ENCODE data around the gene PIM3.

The PIM3 gene

DNA sequence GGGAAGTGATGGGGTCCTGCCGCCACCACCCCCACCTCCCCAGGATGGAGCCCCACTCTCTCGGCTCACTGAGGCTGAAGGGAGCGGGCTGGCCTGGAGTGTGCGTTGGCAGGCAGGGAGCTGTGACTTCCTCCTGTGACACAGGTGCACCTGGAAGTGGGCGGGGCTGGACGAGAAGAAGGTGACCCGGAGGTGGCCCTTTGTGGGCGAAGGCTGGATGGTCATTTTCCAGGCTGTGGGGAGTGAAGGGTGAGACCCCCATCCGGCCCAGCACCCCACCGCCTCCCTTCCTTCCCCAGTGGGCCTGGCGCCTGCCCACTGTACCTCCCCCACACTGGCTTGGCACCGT lies 36.7 kb downstream of the PIM3 start:
- Histone ChIP-seq H3K36me3 (ENCODE audit: insufficient read depth, low read length) (no peaks in the 10 kb centered on the region), H3K9me3 (ENCODE audit: control insufficient read depth, insufficient read depth, low read length) (no peaks in the 10 kb centered on the region), H3K9ac (ENCODE audit: low read depth, low read length) (no peak overlapping the region), H3K4me1 (ENCODE audit: insufficient read depth, low read length) (no peaks in the 10 kb centered on the region; the same call in 1 of the 2 replicates)

DNA sequence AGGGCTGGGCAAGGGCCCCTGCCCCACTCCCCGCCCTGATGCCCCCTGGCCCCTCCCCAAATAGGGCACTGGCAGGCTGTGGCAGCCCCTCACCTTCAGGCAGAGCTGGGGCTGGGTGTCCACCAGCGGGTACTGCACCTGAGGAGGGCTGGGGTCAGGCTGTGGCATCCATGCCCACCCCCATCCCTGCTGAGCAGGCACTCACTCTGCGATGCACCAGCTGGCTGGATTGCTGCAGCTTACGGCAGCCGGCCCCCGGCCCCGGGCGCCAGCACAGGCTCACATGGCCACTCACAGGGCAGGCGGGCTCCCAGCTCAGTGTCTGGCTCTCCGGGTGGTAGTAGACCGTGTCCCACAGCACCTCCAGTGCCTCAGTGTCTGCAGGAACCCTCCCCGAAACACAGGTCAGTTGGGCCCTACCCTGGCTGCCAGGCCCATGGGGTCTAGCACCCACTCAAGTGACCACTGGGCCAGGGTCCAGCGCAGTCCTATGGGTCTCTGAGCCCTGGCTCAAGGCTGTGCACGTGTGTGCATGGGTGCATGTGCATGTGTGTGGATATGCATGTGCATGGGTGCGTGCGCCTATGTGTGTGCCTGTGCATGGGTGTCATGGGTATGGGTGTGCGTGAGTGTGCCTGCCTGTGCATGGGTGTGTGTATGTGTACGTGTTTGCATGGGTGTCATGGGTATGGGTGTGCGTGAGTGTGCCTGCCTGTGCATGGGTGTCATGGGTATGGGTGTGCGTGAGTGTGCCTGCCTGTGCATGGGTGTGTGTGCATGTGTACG lies 37.6 kb downstream of the PIM3 start:
- no peaks in the 10 kb centered on the region for H3K9me3 ChIP-seq (ENCODE audit: control insufficient read depth, insufficient read depth, low read length)
- no peaks in the 10 kb centered on the region for H3K36me3 ChIP-seq (ENCODE audit: insufficient read depth, low read length)
- H3K4me1 ChIP-seq (ENCODE audit: insufficient read depth, low read length) = no peaks in the 10 kb centered on the region; the same call in 1 of the 2 replicates
- no peak overlapping the region for H3K9ac ChIP-seq (ENCODE audit: low read depth, low read length)

DNA sequence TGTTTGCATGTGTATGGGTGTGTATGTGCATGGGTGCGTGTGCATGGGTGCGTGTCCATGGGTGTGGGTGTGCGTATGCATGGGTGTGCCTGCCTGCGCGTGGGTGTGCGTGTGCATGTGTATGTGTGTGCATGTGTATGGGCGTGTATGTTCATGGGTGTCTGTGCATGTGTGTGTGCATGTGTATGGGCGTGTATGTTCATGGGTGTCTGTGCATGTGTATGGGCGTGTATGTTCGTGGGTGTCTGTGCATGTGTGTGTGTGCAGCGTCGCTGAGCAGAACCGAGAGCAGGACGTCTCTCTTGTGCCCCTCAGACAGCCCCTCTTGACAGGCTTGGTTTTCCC lies 38.1 kb downstream of the PIM3 start:
- Histone ChIP-seq H3K36me3 (ENCODE audit: insufficient read depth, low read length) (no peaks in the 10 kb centered on the region), H3K9me3 (ENCODE audit: control insufficient read depth, insufficient read depth, low read length) (no peaks in the 10 kb centered on the region), H3K4me1 (ENCODE audit: insufficient read depth, low read length) (no peaks in the 10 kb centered on the region; the same call in 1 of the 2 replicates), H3K9ac (ENCODE audit: low read depth, low read length) (no peak overlapping the region)

DNA sequence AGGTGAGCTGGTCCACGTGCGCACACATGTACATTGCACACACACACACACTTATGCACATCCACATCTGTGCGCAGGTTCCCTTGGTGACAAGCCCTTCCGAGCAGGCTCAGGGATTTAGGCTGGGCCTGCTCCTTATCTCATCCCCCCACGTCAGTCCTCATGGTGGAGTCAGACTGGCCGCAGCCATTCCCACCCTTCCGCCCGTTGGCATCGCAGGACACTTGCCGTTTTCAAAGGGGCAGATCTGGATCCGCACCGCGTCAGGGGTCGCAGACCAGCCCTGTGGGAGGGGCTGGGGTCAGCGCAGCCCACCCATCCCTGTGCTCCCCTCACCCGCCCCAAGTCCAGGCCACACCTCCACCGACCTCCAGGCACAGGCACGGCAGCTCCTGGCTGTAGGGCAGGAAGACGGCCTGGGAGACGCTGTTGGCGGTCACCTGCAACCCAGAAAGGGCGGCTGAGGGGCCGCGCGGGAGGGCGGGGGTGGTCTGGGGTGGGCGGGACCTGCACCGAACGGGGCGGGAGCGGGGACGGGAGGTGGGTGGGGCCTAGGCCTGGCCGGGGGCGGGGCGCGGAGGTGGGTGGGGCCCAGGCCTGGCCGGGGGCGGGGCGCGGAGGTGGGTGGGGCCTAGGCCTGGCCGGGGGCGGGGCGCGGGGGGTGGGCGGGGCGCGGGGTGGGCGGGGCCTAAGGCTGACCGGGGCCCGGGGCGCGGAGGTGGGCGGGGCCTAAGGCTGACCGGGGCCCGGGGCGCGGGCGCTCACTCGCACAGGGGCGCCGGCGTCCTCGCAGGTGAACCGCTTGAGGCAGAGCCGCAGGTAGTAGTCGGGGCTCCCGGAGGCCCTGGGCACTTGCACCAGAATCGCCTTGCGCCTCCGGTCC lies 38.7 kb downstream of the PIM3 start:
- H3K36me3 ChIP-seq (ENCODE audit: insufficient read depth, low read length) = no peaks in the 10 kb centered on the region
- H3K4me1 ChIP-seq (ENCODE audit: insufficient read depth, low read length) = no peaks in the 10 kb centered on the region; the same call in 1 of the 2 replicates
- H3K9me3 ChIP-seq (ENCODE audit: control insufficient read depth, insufficient read depth, low read length) = no peaks in the 10 kb centered on the region
- H3K9ac ChIP-seq (ENCODE audit: low read depth, low read length) = peak overlapping the region; percentile 53

DNA sequence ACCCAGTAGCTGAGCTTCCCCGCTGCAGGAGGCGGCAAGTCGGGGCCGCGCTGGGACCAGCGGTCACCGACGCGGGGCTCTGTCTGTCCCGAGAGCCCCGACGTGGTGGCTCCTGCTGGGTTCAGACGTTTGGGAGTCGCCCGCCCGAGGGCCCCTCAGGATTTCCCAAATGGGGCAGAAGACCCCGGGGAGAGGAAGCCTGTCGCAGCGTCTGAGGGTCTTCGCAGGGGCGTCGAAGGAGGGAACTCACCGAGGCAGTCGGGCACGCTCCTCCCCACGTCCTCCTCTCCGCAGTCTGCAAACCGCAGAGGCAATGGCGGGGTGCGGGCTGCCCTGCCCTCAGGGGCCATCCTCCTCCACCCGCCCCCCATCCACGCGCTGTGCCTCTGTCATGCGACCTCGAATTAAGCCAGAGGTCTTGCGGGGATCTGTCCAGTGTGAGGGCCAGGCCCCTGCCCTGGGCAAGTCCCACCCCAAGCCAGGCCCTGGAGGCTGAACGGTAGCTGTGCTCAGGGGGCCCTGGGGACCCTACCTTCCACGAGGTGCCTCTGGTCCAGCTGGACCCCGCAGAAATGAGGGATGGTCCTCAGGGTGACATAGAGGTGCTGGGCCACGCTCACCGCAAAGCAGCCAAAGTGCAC lies 39.5 kb downstream of the PIM3 start:
- Histone ChIP-seq H3K9me3 (ENCODE audit: control insufficient read depth, insufficient read depth, low read length) (no peaks in the 10 kb centered on the region), H3K9ac (ENCODE audit: low read depth, low read length) (peak overlapping the region; percentile 53), H3K36me3 (ENCODE audit: insufficient read depth, low read length) (no peaks in the 10 kb centered on the region), H3K4me1 (ENCODE audit: insufficient read depth, low read length) (no peaks in the 10 kb centered on the region; the same call in 1 of the 2 replicates)

DNA sequence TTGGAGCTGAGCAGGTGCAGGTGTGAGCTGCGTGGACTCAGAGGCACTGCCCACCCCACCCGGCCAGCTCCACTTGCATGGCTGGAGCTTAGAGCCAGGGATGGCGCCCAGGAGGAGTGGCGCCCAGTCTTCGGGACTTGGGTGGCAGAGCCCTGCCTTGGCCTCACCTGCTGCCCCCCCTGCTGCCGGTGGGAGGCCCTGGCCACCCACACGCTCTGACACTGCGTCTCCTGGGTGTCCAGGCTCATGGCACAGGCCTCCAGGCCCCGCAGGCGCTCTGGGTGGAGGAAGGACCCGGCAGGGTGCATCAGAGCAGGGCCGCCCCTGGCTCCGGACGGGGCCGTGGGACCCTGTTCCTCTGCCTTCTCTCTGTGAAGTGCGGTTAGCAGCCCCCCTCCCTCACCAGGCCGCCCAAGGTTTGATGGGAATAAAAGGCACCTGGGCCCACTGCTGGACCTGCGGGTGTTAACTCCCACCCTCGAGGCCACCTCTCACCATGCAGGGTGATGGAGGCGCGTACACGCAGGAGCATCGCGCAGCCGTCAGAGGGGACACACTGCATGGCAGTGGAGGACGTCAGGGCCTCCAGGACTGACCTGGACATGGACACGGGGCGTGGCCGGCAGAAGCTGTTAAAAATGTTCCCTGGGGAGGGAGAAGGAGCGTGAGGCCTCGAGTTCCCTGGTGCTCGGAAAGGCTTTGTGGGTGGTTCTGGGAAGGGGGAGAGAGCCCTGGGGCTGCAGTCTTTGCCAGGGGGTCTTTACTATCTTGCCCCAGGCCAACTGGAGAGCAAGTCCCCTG lies 40.2 kb downstream of the PIM3 start:
- no peaks in the 10 kb centered on the region for H3K36me3 ChIP-seq (ENCODE audit: insufficient read depth, low read length)
- H3K9ac ChIP-seq (ENCODE audit: low read depth, low read length) = no peak overlapping the region
- no peaks in the 10 kb centered on the region; the same call in 1 of the 2 replicates for H3K4me1 ChIP-seq (ENCODE audit: insufficient read depth, low read length)
- no peaks in the 10 kb centered on the region for H3K9me3 ChIP-seq (ENCODE audit: control insufficient read depth, insufficient read depth, low read length)

DNA sequence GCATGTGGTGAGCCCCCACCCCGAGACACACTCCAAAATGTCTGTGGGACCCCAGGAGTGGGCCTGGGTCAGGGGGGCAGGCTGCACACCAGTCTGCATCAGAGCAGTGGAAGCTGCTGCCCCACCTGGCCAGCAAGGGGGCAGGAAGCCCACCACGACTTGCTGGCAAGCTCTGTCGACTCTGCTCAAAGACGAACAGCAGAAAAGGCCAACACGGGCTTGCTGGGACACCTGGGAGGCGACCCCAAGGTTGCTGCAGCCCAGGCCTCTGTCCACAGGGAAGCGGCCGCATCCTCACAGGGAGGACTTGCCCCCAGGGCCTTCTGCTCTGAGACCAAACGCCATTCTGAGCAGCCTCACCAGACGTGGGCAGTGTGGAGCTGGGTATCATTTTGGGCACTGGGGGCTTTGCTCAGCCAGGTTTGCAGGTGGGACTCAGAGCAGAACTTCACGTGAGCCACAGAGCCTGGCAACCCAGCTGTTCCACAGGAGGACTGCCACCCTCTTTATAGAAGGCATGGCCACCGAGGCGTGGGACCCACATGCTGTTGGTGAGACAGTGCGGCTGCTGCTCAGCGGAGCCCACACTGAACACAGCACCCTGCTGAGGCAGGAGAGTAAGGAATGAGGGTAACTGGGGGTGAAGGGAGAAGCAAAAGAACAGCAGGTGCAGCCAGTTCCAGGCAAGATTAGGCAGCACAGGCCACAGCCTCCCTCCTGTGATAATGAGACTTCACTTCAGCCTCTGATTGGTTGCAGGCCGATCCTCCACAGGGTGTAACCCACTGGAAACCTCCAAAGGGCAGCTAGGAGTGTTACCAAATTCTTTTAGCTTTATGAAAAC lies 41.0 kb downstream of the PIM3 start:
- Histone ChIP-seq H3K9me3 (ENCODE audit: control insufficient read depth, insufficient read depth, low read length) (no peaks in the 10 kb centered on the region), H3K4me1 (ENCODE audit: insufficient read depth, low read length) (no peaks in the 10 kb centered on the region; the same call in 1 of the 2 replicates), H3K9ac (ENCODE audit: low read depth, low read length) (no peak overlapping the region), H3K36me3 (ENCODE audit: insufficient read depth, low read length) (no peaks in the 10 kb centered on the region)

DNA sequence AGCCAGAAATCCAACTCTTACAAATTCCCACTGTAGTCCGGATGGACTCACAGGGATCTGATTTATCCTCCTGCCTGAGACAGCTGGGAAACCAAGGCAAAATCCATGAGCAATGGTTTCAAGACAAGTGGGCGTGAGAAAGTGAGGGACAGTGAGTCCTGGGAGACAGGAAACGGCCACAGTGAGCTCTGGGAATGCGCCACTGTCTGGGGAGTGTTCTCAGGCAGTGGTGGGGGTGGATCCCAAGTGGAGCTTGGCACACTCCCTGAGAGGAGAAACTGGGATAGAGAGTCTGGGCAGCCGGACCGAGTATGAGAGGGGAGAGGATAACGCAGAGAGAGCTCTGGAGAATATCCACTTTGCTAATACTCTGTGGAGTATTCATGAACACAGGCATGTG lies 42.2 kb downstream of the PIM3 start:
- Histone ChIP-seq H3K4me1 (ENCODE audit: insufficient read depth, low read length) (peaks cover under 1% of the 10 kb centered on the region; the same call in 1 of the 2 replicates), H3K9me3 (ENCODE audit: control insufficient read depth, insufficient read depth, low read length) (no peaks in the 10 kb centered on the region), H3K9ac (ENCODE audit: low read depth, low read length) (no peak overlapping the region), H3K36me3 (ENCODE audit: insufficient read depth, low read length) (no peaks in the 10 kb centered on the region)

DNA sequence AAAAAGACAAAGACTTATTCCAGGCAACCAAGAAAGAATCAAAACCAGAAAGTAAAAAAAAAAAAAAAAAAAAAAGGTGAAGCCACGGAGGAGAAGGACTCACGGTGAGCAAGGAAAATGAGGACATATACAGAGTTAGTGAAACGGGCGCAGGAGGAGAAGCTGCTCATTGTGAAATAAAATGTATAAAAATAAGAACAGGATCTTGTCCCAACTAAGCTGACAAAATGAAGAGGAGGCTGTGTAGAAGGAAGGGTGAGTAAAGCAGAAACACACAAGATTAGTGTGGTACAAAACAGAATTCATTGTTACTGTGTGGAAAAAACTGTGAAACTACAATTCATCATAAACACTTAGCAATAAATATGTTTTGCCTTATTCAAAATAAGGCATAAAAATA lies 44.3 kb downstream of the PIM3 start:
- H3K36me3 ChIP-seq (ENCODE audit: insufficient read depth, low read length) = no peaks in the 10 kb centered on the region
- H3K4me1 ChIP-seq (ENCODE audit: insufficient read depth, low read length) = 0 out of 2 replicates have a peak, but pooled peaks cover 2% of the 10 kb centered on the region
- H3K9me3 ChIP-seq (ENCODE audit: control insufficient read depth, insufficient read depth, low read length) = no peaks in the 10 kb centered on the region
- no peak overlapping the region for H3K9ac ChIP-seq (ENCODE audit: low read depth, low read length)

DNA sequence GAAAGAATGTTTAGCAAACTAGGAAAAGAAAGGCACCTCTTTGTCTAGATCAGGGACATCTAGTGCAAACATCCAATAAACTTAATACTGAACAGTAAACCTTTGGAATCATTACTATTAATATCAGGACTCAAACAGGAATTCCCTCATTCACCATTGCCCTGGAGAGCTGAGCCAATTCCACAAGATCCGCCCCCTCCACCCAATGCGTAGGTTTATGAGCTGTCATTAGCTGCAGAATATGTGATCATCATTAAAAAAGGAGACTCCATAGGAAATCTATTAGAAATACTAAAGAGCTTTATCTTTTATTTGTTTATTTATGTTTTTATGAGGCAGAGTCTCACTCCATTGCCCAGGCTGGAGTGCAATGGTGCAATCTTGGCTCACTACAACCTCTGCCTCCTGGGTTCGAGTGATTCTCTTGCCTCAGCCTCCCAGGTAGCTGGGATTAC lies 46.5 kb downstream of the PIM3 start:
- Histone ChIP-seq H3K36me3 (ENCODE audit: insufficient read depth, low read length) (no peaks in the 10 kb centered on the region), H3K4me1 (ENCODE audit: insufficient read depth, low read length) (peaks cover 2% of the 10 kb centered on the region; the same call in 1 of the 2 replicates), H3K9ac (ENCODE audit: low read depth, low read length) (no peak overlapping the region), H3K9me3 (ENCODE audit: control insufficient read depth, insufficient read depth, low read length) (no peaks in the 10 kb centered on the region)

DNA sequence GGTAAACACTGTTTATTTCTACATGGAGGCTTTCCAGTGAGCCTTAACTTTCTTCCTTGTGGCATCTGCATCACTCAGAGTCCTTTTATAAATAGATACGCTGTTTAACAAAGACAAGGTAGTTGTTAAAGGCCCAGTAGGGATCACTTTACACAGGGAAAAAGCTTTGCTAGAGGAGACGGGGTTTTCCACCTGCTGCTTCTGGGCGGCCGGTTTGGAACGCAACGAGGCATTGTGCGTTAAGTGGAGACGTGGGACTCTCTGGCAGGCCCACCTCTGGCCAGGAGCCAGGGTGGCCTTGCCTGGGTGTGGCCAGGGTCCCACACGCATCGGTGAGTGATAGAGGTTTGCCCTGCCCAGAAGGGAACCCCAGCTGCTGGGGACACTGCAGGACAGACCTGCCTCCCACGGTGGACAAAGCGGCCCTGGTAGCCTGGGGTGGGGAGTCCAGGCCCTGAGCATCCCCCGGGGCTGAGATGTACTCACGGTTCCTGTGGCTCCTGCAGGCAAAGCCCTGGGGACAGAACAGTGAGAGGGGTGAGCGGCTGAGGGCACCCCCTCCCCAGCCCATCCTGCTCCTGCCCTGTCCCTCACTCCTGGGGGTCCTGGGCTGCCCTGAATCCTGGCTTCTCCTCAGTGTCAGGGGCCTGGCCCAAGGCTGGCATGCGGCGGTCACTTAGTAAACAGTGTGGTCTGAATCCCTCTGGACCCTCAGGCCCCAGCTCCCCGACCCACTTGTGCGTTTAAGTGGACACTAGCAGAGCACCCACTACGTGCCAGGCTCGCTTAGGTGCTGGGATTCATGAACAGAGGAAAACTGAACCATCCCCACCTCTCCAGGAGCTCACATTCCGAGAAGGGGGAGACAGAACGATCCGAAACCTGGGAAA lies 47.8 kb downstream of the PIM3 start:
- Histone ChIP-seq H3K9ac (ENCODE audit: low read depth, low read length) (no peak overlapping the region), H3K36me3 (ENCODE audit: insufficient read depth, low read length) (no peaks in the 10 kb centered on the region), H3K9me3 (ENCODE audit: control insufficient read depth, insufficient read depth, low read length) (no peaks in the 10 kb centered on the region), H3K4me1 (ENCODE audit: insufficient read depth, low read length) (peaks cover 2% of the 10 kb centered on the region; the same call in 1 of the 2 replicates)

DNA sequence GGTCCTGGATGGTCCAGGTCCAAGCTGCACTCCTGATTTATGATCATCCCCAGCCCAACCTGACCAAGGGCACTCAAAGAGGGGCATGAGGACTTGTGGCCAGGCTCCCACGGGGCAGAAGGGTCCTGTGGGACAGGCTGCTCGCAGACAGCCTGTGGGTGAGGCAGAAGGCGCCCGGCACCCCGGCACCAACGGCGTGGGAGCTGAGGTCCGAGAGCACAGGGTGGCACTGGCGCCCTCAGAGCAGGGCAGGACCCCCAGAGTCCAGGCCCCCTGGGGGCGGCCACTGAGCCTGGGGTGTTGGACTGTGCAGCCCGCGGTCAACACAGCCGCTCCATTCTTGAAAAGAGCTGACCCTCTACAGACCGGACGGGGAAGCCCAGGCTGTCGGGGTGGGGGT lies 48.7 kb downstream of the PIM3 start:
- H3K9ac ChIP-seq (ENCODE audit: low read depth, low read length) = no peak overlapping the region
- H3K9me3 ChIP-seq (ENCODE audit: control insufficient read depth, insufficient read depth, low read length) = no peaks in the 10 kb centered on the region
- H3K4me1 ChIP-seq (ENCODE audit: insufficient read depth, low read length) = peaks cover 2% of the 10 kb centered on the region; the same call in 1 of the 2 replicates
- no peaks in the 10 kb centered on the region for H3K36me3 ChIP-seq (ENCODE audit: insufficient read depth, low read length)
